Mesothelial cell of epicardium (in vitro differentiated cells): Measurements from ENCODE around the gene OR10H2. TPM values are rescaled to one million over a fixed set of nuclear protein-coding genes. Genes with fewer than 3 reads are reported as not detected.

Experiments used
- DNase-seq, 2 experiments: peaks; one replicate each; pipeline ENCODE4 v3.0.0; 2021; ENCODE audit warnings: low spot score in 2 of 2; ENCODE audit not compliant: unreplicated experiment in 2 of 2
- H3K27ac Mint-ChIP-seq: 2 replicates; pipeline ENCODE4 v1.8.0; 2021; ENCODE audit warnings: mixed read lengths
- H3K27me3 Mint-ChIP-seq: 2 replicates; pipeline ENCODE4 v1.8.0; 2021; ENCODE audit warnings: low read depth, mixed read lengths
- H3K36me3 Mint-ChIP-seq: 2 replicates; pipeline ENCODE4 v1.8.0; 2021; ENCODE audit warnings: mixed read lengths
- H3K4me1 Mint-ChIP-seq: 2 replicates; pipeline ENCODE4 v1.8.0; 2021; ENCODE audit warnings: mixed read lengths
- H3K4me3 Mint-ChIP-seq: 2 replicates; pipeline ENCODE4 v1.8.0; 2021; ENCODE audit warnings: mild to moderate bottlenecking, moderate library complexity, mixed read lengths
- H3K9me3 Mint-ChIP-seq: 2 replicates; pipeline ENCODE4 v1.8.0; 2021; ENCODE audit warnings: mixed read lengths
- CTCF ChIP-seq: fragments of 200-600 bp; sonication (generic); IDR thresholded peaks from one replicate; pipeline ENCODE4 v1.5.0; 2021; ENCODE audit warnings: antibody characterized with exemption; ENCODE audit not compliant: unreplicated experiment
- total RNA-seq: library from RNA; stranded (reverse); gene quantifications from 3 replicates; pipeline ENCODE4 v1.2.1, GENCODE V29; 2021

OR10H2 gene
- total RNA-seq, 1 donor from 2014 or later = not detected

- DNase-seq = no peak
- H3K4me1 Mint-ChIP-seq = no peaks in the 10 kb centered on the region
- peaks cover 73% of the 10 kb centered on the region for H3K9me3 Mint-ChIP-seq
- no peaks in the 10 kb centered on the region for H3K27me3 Mint-ChIP-seq
- H3K4me3 Mint-ChIP-seq = no peak within 1 kb of the TSS
- H3K27ac Mint-ChIP-seq = no peak within 1 kb of the TSS
- TF ChIP-seq CTCF = no peak
- no peaks in the 10 kb centered on the region for H3K36me3 Mint-ChIP-seq
Observed at GRCh38 chr19:15737722-15738121, 9.9 kb downstream of the OR10H2 start, which contains the start of gene OR10H3. OR10H3 (plus strand) TSS chr19:15737985; CDS start chr19:15741393, 3,408 bp downstream.

- DNase-seq = no peak
- Mint-ChIP-seq H3K36me3 (no peaks in the 10 kb centered on the region), H3K4me3 (no peak overlapping the region), H3K27me3 (no peaks in the 10 kb centered on the region), H3K9me3 (peaks cover 63% of the 10 kb centered on the region), H3K4me1 (no peaks in the 10 kb centered on the region), H3K27ac (no peak overlapping the region)
- no peak for TF ChIP-seq CTCF
Observed at GRCh38 chr19:15740785-15741184, 13.0 kb downstream of the OR10H2 start.

- no peak for DNase-seq
- H3K27ac Mint-ChIP-seq = no peak overlapping the region
- TF ChIP-seq CTCF = no peak
- H3K4me3 Mint-ChIP-seq = no peak overlapping the region
- H3K4me1 Mint-ChIP-seq = no peaks in the 10 kb centered on the region
- H3K36me3 Mint-ChIP-seq = no peaks in the 10 kb centered on the region
- H3K27me3 Mint-ChIP-seq = no peaks in the 10 kb centered on the region
- H3K9me3 Mint-ChIP-seq = peaks cover 76% of the 10 kb centered on the region
Observed at GRCh38 chr19:15748239-15748638, 20.4 kb downstream of the OR10H2 start.

GRCh38 chr19:15758379-15758778 is 30.6 kb downstream of the OR10H2 start:
- Mint-ChIP-seq H3K4me1 (no peaks in the 10 kb centered on the region), H3K36me3 (no peaks in the 10 kb centered on the region), H3K27ac (no peak overlapping the region), H3K4me3 (no peak overlapping the region), H3K27me3 (no peaks in the 10 kb centered on the region), H3K9me3 (peaks cover 77% of the 10 kb centered on the region)
- no peak for DNase-seq
- no peak for TF ChIP-seq CTCF

GRCh38 chr19:15759962-15760565 is 32.2 kb downstream of the OR10H2 start:
- Mint-ChIP-seq H3K27me3 (no peaks in the 10 kb centered on the region), H3K27ac (no peak overlapping the region), H3K9me3 (peaks cover 72% of the 10 kb centered on the region), H3K36me3 (no peaks in the 10 kb centered on the region), H3K4me3 (no peak overlapping the region), H3K4me1 (no peaks in the 10 kb centered on the region)
- no peak for TF ChIP-seq CTCF
- DNase-seq = no peak
